Neural cell (in vitro differentiated cells): Measurements from ENCODE around the gene NDUFS2. TPM values are rescaled to one million over a fixed set of nuclear protein-coding genes. Genes with fewer than 3 reads are reported as not detected.
"Not testable (repeated sequence)": the region's sequence is repeated elsewhere in the genome, so short reads cannot be mapped to it uniquely, and the experiment has no call there.

Experiments used
- H2AFZ ChIP-seq: fragments of 200-600, 300-800 bp; sonication (generic), shearing (Covaris generic); 2 replicates; pipeline ENCODE4 v1.6.0; 2014; ENCODE audit warnings: low read depth, mild to moderate bottlenecking, antibody characterized with exemption, low read length, moderate library complexity
- H3F3A ChIP-seq: fragments of 200-600 bp; shearing (Covaris generic); 2 replicates; pipeline ENCODE4 v1.6.1; 2016; ENCODE audit warnings: mild to moderate bottlenecking, moderate library complexity, mixed read lengths, antibody characterized with exemption, low read length; ENCODE audit not compliant: insufficient read depth, poor library complexity, severe bottlenecking
- H3K27ac ChIP-seq: fragments of 200-600, 300-800 bp; sonication (generic), shearing (Covaris generic); 2 replicates; pipeline ENCODE4 v1.5.1; 2014; ENCODE audit warnings: mild to moderate bottlenecking, low read length, moderate library complexity
- H3K27me3 ChIP-seq: fragments of 300-800, 200-600 bp; sonication (generic), shearing (Covaris generic); 2 replicates; pipeline ENCODE4 v1.6.0; 2014; ENCODE audit warnings: mild to moderate bottlenecking, low read depth, low read length, moderate library complexity; ENCODE audit not compliant: insufficient read depth
- H3K36me3 ChIP-seq: fragments of 300-800, 200-600 bp; sonication (generic), shearing (Covaris generic); 2 replicates; pipeline ENCODE4 v1.5.1; 2014; ENCODE audit warnings: mild to moderate bottlenecking, antibody characterized with exemption, low read length, moderate library complexity; ENCODE audit not compliant: insufficient read depth
- H3K4me2 ChIP-seq: fragments of 300-800, 200-600 bp; sonication (generic), shearing (Covaris generic); 2 replicates; pipeline ENCODE4 v1.6.0; 2014; ENCODE audit warnings: mild to moderate bottlenecking, low read length
- H3K4me3 ChIP-seq: fragments of 300-800, 200-600 bp; sonication (generic), shearing (Covaris generic); 2 replicates; pipeline ENCODE4 v1.5.1; 2014; ENCODE audit warnings: mild to moderate bottlenecking, low read length, moderate library complexity
- H3K79me2 ChIP-seq: fragments of 200-600 bp; shearing (Covaris generic); replicated peaks from 2 replicates; pipeline ENCODE4 v1.6.0; 2014; ENCODE audit warnings: mild to moderate bottlenecking, low read length, moderate library complexity; ENCODE audit not compliant: insufficient read depth
- H3K9ac ChIP-seq: fragments of 300-800, 200-600 bp; sonication (generic), shearing (Covaris generic); 2 replicates; pipeline ENCODE4 v1.6.1; 2016; ENCODE audit warnings: mild to moderate bottlenecking, low read length, mixed read lengths
- H3K9me2 ChIP-seq: fragments of 200-600 bp; shearing (Covaris generic); 2 replicates; pipeline ENCODE4 v1.6.1; 2016; ENCODE audit warnings: mild to moderate bottlenecking, low read length, mixed read lengths; ENCODE audit not compliant: insufficient read depth
- H3K9me3 ChIP-seq: fragments of 200-600, 300-800 bp; sonication (generic), shearing (Covaris generic); 2 replicates; pipeline ENCODE4 v1.6.1; 2016; ENCODE audit warnings: mild to moderate bottlenecking, mixed run types, low read length, moderate library complexity, mixed read lengths
- H4K20me1 ChIP-seq: fragments of 200-600 bp; shearing (Covaris generic); 2 replicates; pipeline ENCODE4 v1.6.1; 2016; ENCODE audit warnings: mild to moderate bottlenecking, mixed run types; ENCODE audit not compliant: insufficient read depth
- CTCF ChIP-seq: fragments of 450-650 bp; IDR thresholded peaks from 2 replicates; pipeline ENCODE4 v1.5.1; 2014; ENCODE audit warnings: antibody characterized with exemption, mild to moderate bottlenecking, moderate library complexity; ENCODE audit not compliant: poor library complexity, severe bottlenecking
- EP300 ChIP-seq: fragments of 450-650 bp; conservative IDR thresholded peaks from 2 replicates; pipeline ENCODE4 v1.6.1; 2014; ENCODE audit warnings: antibody characterized with exemption, mild to moderate bottlenecking, moderate library complexity; ENCODE audit not compliant: poor library complexity, severe bottlenecking
- EZH2 ChIP-seq: fragments of 200-600, 300-800 bp; shearing (Covaris generic), sonication (generic); IDR thresholded peaks from 2 replicates; pipeline ENCODE4 v1.6.1; 2014; ENCODE audit warnings: antibody characterized with exemption, low read length, borderline replicate concordance, mild to moderate bottlenecking; ENCODE audit not compliant: insufficient read depth, poor library complexity, severe bottlenecking
- MXI1 ChIP-seq: fragments of 450-650 bp; conservative IDR thresholded peaks from 2 replicates; pipeline ENCODE4 v1.6.1; 2014; ENCODE audit warnings: antibody characterized with exemption, mild to moderate bottlenecking; ENCODE audit not compliant: poor library complexity, severe bottlenecking
- POLR2AphosphoS5 ChIP-seq: IDR thresholded peaks from 2 replicates; pipeline ENCODE4 v1.6.1; 2012
- RAD21 ChIP-seq: fragments of 450-650 bp; conservative IDR thresholded peaks from 2 replicates; pipeline ENCODE4 v1.6.1; 2014; ENCODE audit warnings: antibody characterized with exemption, mild to moderate bottlenecking, moderate library complexity
- REST ChIP-seq: IDR thresholded peaks from 2 replicates; pipeline ENCODE4 v1.6.1; 2012; ENCODE audit warnings: borderline replicate concordance
- SMC3 ChIP-seq: fragments of 450-650 bp; conservative IDR thresholded peaks from 2 replicates; pipeline ENCODE4 v1.6.1; 2014; ENCODE audit warnings: antibody characterized with exemption, mild to moderate bottlenecking, moderate library complexity; ENCODE audit not compliant: poor library complexity
- TAF1 ChIP-seq: IDR thresholded peaks from 2 replicates; pipeline ENCODE4 v1.6.1; 2012; ENCODE audit warnings: low read depth
- polyA plus RNA-seq: library from polyadenylated mRNA; depleted of rRNA; stranded (reverse); fragments of >200 nt; gene quantifications from 2 replicates; pipeline ENCODE4 v1.2.3, GENCODE V29; 2014

The NDUFS2 gene
- polyA plus RNA-seq, 1 donor from 2014 or later = 166 TPM

DNA sequence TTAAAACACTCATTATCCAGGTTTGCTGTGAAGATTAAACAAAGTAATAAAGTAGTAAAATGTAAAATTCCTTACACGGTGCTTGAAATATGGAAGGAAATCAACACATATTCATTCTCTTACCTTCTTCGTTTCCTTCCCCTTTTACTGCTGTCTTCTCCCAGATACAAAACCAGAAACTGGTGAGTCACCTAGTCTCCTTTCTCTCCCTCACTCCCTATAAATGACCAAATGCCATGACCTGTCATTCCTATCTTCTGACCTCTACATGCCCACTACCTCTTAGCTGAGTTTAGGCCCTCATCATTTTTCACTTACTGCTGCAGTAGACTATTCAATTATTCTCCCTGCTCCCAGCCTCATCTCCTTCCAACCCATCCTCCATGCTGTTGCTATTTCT, 40.1 kb downstream of the NDUFS2 start:
- no peak for TF ChIP-seq MXI1
- no peak for TF ChIP-seq RAD21
- TF ChIP-seq EP300 = no peak
- TF ChIP-seq CTCF = no peak
- TF ChIP-seq SMC3 = no peak
- TF ChIP-seq REST = no peak
- TF ChIP-seq POLR2AphosphoS5 = no peak
- TF ChIP-seq EZH2 = no peak
- TF ChIP-seq TAF1 = no peak
- Histone ChIP-seq H3K27me3 (no peaks in the 10 kb centered on the region), H4K20me1 (no peaks in the 10 kb centered on the region), H3K36me3 (no peaks in the 10 kb centered on the region), H3K27ac (no peak overlapping the region), H3K9me3 (no peaks in the 10 kb centered on the region), H3F3A (no peaks in the 10 kb centered on the region), H3K9ac (no peak overlapping the region), H3K4me2 (no peak overlapping the region), H3K4me3 (no peak overlapping the region), H2AFZ (no peak overlapping the region), H3K79me2 (no peaks in the 10 kb centered on the region), H3K9me2 (no peaks in the 10 kb centered on the region)

DNA sequence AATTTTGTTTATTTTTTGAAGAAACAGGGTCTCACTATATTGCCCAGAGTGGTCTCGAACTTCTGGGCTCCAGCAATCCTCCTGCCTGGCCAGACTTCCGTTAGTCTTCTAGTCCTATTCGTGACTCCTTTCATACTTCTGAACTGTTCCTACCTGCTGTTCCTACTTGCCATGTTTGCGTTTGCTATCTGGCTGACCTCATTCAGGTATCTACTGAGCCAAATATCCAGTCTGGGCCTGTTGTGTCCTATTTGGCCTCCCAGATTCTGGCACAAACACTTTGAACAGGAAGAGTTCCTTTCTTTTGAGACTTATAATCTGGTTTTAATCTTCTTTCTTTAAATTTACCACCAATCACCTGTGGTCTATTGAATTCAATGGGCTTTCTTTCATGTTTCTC, 42.7 kb downstream of the NDUFS2 start:
- no peaks in the 10 kb centered on the region for H4K20me1 ChIP-seq
- no peaks in the 10 kb centered on the region for H3K27me3 ChIP-seq
- H2AFZ ChIP-seq = no peak overlapping the region
- no peaks in the 10 kb centered on the region for H3K36me3 ChIP-seq
- H3K79me2 ChIP-seq = no peaks in the 10 kb centered on the region
- H3K9ac ChIP-seq = no peak overlapping the region
- no peaks in the 10 kb centered on the region for H3K9me2 ChIP-seq
- H3F3A ChIP-seq = no peaks in the 10 kb centered on the region
- no peak overlapping the region for H3K4me3 ChIP-seq
- TF ChIP-seq EZH2 (no peak), CTCF (no peak), SMC3 (no peak), TAF1 (no peak), EP300 (no peak), POLR2AphosphoS5 (no peak), REST (no peak), RAD21 (no peak), MXI1 (no peak)
- no peak overlapping the region for H3K4me2 ChIP-seq
- no peaks in the 10 kb centered on the region for H3K9me3 ChIP-seq
- H3K27ac ChIP-seq = no peak overlapping the region

DNA sequence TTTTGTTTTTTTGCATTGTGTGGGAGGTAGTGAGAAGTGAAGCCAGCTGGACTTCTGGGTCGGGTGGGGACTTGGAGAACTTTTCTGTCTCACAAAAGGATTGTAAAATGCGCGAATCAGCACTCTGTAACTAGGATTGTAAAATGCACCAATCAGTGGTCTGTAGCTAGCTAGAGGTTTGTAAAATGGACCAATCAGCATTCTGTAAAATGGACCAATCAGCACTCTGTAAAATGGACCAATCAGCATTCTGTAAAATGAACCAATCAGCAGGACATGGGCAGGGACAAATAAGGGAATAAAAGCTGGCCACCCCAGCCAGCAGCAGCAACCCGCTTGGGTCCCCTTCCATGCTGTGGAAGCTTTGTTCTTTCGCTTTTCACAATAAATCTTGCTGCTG, 47.9 kb downstream of the NDUFS2 start:
- H3K27ac ChIP-seq, H3K79me2 ChIP-seq, H3K9me3 ChIP-seq, H3K36me3 ChIP-seq, H2AFZ ChIP-seq, H4K20me1 ChIP-seq, H3K9me2 ChIP-seq, H3K4me3 ChIP-seq, H3K27me3 ChIP-seq, H3F3A ChIP-seq, H3K4me2 ChIP-seq, H3K9ac ChIP-seq: not testable (repeated sequence)
